CD4-positive, alpha-beta T cell (primary cell): Measurements from ENCODE around the gene EHD2. TPM values are rescaled to one million over a fixed set of nuclear protein-coding genes. Genes with fewer than 3 reads are reported as not detected.
A peak's percentile ranks its signal among the peaks of the same experiment; 100 is the strongest.
"Not testable (repeated sequence)": the region's sequence is repeated elsewhere in the genome, so short reads cannot be mapped to it uniquely, and the experiment has no call there.

ENCODE experiments used
- ATAC-seq: fragments of 200-7000 bp; cut with Tn5 transposase; one replicate; pipeline ENCODE4 v1.10.0; 2022; ENCODE audit warnings: mild to moderate bottlenecking; ENCODE audit not compliant: poor library complexity
- CTCF ChIA-PET: fragments of 350-600 bp; sonication (Branson Sonifier 250); formaldehyde crosslinking; loops from one replicate; lab custom pipeline; 2021; ENCODE audit warnings: antibody characterized with exemption, inconsistent platforms; lab: Charles Lee
- POLR2A ChIA-PET: fragments of 350-600 bp; sonication (Branson Sonifier 250); formaldehyde crosslinking; loops from one replicate; lab custom pipeline; 2021; ENCODE audit warnings: antibody characterized with exemption, inconsistent platforms; lab: Charles Lee
- DNase-seq, 14 experiments: peaks; one replicate each; pipeline ENCODE4 v3.0.0-alpha.2; 2013 to 2020; ENCODE audit warnings: mixed read lengths in 2 of 14
- H3K27ac ChIP-seq, 2 donors: one replicate each; pipeline versions ENCODE4 v1.5.1 to v1.7.0; 2013; ENCODE audit warnings: low read length in 2 of 2, low read depth in 1 of 2, mild to moderate bottlenecking in 1 of 2
- H3K27me3 ChIP-seq, 2 experiments: 1 replicate in 1 of 2; 2 replicates in 1 of 2; pipeline versions ENCODE4 v1.6.1 to v1.7.0; 2013; ENCODE audit warnings: low read length in 2 of 2, control low read depth in 1 of 2, mild to moderate bottlenecking in 1 of 2, moderate library complexity in 1 of 2; ENCODE audit not compliant: insufficient read depth in 2 of 2, control insufficient read depth in 1 of 2
- H3K36me3 ChIP-seq: one replicate; pipeline ENCODE4 v1.6.1; 2013; ENCODE audit warnings: low read length, control low read depth; ENCODE audit not compliant: insufficient read depth
- H3K4me1 ChIP-seq: one replicate; pipeline ENCODE4 v1.6.1; 2013; ENCODE audit warnings: low read length, control low read depth; ENCODE audit not compliant: insufficient read depth
- H3K4me3 ChIP-seq: one replicate; pipeline ENCODE4 v1.5.1; 2013; ENCODE audit warnings: mild to moderate bottlenecking, low read length, moderate library complexity
- H3K9me3 ChIP-seq, 2 experiments: 1 replicate in 1 of 2; 2 replicates in 1 of 2; pipeline versions ENCODE4 v1.6.1 to v1.7.0; 2013; ENCODE audit warnings: low read length in 2 of 2, mild to moderate bottlenecking in 2 of 2, control low read depth in 1 of 2, moderate library complexity in 1 of 2; ENCODE audit not compliant: control insufficient read depth in 1 of 2, insufficient read depth in 1 of 2
- H3K27ac Mint-ChIP-seq: one replicate; pipeline ENCODE4 v1.8.0; 2020; ENCODE audit warnings: mixed read lengths
- H3K27me3 Mint-ChIP-seq: one replicate; pipeline ENCODE4 v1.8.0; 2021; ENCODE audit warnings: mixed read lengths
- H3K36me3 Mint-ChIP-seq: one replicate; pipeline ENCODE4 v1.8.0; 2021; ENCODE audit warnings: low read depth, mixed read lengths
- H3K4me1 Mint-ChIP-seq: one replicate; pipeline ENCODE4 v1.8.0; 2021; ENCODE audit warnings: low read depth, mixed read lengths
- H3K4me3 Mint-ChIP-seq: one replicate; pipeline ENCODE4 v1.8.0; 2020; ENCODE audit warnings: mild to moderate bottlenecking, mixed read lengths
- H3K9me3 Mint-ChIP-seq: one replicate; pipeline ENCODE4 v1.8.0; 2020; ENCODE audit warnings: mixed read lengths
- intact Hi-C, 2 experiments: fragments of 100-400 bp; cut with DNase I in 1 of 2; cut with micrococcal nuclease in 1 of 2; formaldehyde crosslinking; loops; one replicate each; pipeline versions ENCODE4 v1.15.1 to v1.9.0; 2023 to 2025; cut with DNase I, micrococcal nuclease
- total RNA-seq, 174 experiments: library from RNA in 2 of 174; stranded (reverse) in 2 of 174; gene quantifications; one replicate each; pipeline ENCODE4 v1.2.3 and lab custom pipeline; 2021 to 2026
- TF ChIP-seq, protein P1 (sequence below): fragments of 200-600 bp; IDR thresholded peaks from one replicate; pipeline ENCODE4 v1.8.0; 2022; ENCODE audit warnings: antibody characterized with exemption, mild to moderate bottlenecking

The EHD2 gene
- total RNA-seq, 2 experiments from 2014 or later = 0.16 TPM; not detected in 1

DNA sequence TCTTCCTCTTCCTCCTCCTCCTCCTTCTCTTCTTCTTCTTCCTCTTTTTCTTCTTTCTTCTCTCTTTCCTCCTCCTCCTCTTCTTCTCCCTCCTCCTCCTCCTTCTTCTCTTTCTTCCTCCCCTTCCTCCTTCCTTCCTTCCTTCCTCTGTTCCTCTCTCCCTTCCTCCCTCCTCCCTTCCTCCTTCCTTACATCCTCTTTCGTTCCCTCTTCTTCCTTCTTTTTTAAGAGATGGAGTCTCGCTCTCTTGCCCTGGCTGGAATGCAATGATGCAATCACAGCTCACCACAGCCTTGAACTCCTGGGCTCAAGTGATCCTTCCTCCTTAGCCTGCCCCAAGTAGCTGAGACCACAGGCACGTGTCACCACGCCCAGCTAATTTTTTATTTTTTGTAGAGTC lies 13.2 kb downstream of the EHD2 start:
- peaks cover 32% of the 10 kb centered on the region for H3K27me3 Mint-ChIP-seq
- no peak for DNase-seq

DNA sequence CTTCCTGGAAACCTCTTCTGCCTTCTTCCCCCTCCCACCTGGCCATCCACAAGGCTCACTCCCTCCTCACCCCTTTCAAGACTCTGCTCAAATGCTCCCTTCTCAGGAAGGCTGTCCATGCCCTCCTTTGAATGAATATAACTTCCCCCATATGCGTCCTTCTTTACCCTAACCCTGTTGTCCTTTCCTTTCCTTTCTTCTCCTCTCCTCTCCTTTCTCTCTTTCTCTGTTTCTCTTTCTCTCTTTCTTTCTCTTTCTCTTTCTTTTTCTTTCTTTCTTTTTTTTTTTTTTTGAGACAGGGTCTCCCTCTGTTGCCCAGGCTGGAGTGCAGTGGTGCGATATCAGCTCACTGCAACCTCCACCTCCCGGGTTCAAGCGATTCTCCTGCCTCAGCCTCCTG lies 15.1 kb downstream of the EHD2 start:
- H3K27ac Mint-ChIP-seq, H3K9me3 Mint-ChIP-seq, CTCF ChIA-PET, ATAC-seq, H3K36me3 ChIP-seq, H3K4me3 ChIP-seq, H3K36me3 Mint-ChIP-seq, intact Hi-C loops, H3K4me3 Mint-ChIP-seq, POLR2A ChIA-PET, H3K27ac ChIP-seq, DNase-seq: not testable (repeated sequence)
- Histone ChIP-seq H3K27me3 (peaks cover 21% of the 10 kb centered on the region in 2 experiments), H3K9me3 (peaks cover 0 to 12% of the 10 kb centered on the region in 2 experiments), H3K4me1 (peaks cover 14% of the 10 kb centered on the region)
- Mint-ChIP-seq H3K27me3 (peaks cover 31% of the 10 kb centered on the region), H3K4me1 (peaks cover 17% of the 10 kb centered on the region)

More for the DNA sequence above, 13.2 kb downstream of the EHD2 start:
- TF ChIP-seq, protein P1, sequence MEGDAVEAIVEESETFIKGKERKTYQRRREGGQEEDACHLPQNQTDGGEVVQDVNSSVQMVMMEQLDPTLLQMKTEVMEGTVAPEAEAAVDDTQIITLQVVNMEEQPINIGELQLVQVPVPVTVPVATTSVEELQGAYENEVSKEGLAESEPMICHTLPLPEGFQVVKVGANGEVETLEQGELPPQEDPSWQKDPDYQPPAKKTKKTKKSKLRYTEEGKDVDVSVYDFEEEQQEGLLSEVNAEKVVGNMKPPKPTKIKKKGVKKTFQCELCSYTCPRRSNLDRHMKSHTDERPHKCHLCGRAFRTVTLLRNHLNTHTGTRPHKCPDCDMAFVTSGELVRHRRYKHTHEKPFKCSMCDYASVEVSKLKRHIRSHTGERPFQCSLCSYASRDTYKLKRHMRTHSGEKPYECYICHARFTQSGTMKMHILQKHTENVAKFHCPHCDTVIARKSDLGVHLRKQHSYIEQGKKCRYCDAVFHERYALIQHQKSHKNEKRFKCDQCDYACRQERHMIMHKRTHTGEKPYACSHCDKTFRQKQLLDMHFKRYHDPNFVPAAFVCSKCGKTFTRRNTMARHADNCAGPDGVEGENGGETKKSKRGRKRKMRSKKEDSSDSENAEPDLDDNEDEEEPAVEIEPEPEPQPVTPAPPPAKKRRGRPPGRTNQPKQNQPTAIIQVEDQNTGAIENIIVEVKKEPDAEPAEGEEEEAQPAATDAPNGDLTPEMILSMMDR = no peak
- peaks cover 14% of the 10 kb centered on the region for H3K4me1 ChIP-seq
- Mint-ChIP-seq H3K4me3 (no peak overlapping the region), H3K4me1 (peaks cover 17% of the 10 kb centered on the region), H3K36me3 (no peaks in the 10 kb centered on the region), H3K9me3 (no peaks in the 10 kb centered on the region), H3K27ac (no peak overlapping the region)
- no peak overlapping the region for H3K4me3 ChIP-seq
- ChIA-PET CTCF (interaction anchor here (1.1 kb wide), 1 partner anchor 14 kb away, joined by 3 read pairs; the partner anchor contains the start of gene EHD2), POLR2A (no interaction called here)
- peaks cover 0 to 15% of the 10 kb centered on the region in 2 experiments for H3K9me3 ChIP-seq
- H3K27ac ChIP-seq = no peak overlapping the region
- no peaks in the 10 kb centered on the region for H3K36me3 ChIP-seq
- no peak for ATAC-seq
- H3K27me3 ChIP-seq = peaks cover 21 to 27% of the 10 kb centered on the region in 2 experiments
- intact Hi-C loops = no loop called here

DNA sequence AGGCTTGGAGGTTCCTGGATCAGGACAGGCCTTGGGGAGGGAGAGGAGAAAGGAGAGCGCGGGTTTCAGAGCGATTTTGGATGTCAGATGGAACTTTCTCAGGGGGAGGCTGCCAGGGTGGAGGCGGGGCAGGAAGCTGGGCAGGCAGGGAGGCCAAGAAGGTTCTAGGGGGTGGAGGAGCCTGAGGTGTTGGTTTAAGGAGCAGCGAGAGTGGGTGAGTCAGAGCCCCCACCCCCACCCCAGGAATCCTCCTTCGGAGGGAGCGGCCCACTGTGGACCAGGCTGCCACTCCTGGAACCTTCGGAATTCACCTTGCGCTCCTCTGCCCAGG lies 16.2 kb downstream of the EHD2 start:
- Mint-ChIP-seq H3K27me3 (peaks cover 31% of the 10 kb centered on the region), H3K27ac (no peak overlapping the region), H3K4me3 (peak overlapping the region; percentile 17), H3K4me1 (peaks cover 17% of the 10 kb centered on the region), H3K9me3 (no peaks in the 10 kb centered on the region), H3K36me3 (no peaks in the 10 kb centered on the region)
- intact Hi-C loops = no loop called here
- Histone ChIP-seq H3K4me1 (peaks cover 14% of the 10 kb centered on the region), H3K27me3 (peaks cover 19 to 21% of the 10 kb centered on the region in 2 experiments), H3K27ac (no peak overlapping the region), H3K4me3 (peak overlapping the region; percentile 40), H3K36me3 (no peaks in the 10 kb centered on the region), H3K9me3 (peaks cover 0 to 12% of the 10 kb centered on the region in 2 experiments)
- peak; percentile 59 for ATAC-seq
- peak in 2 of 14 experiments; percentile 32 to 40 for DNase-seq
- ChIA-PET POLR2A (no interaction called here), CTCF (no interaction called here)
- TF ChIP-seq, protein P1 = no peak
